Measurements from ENCODE around the gene CECR2. TPM values are rescaled to one million over a fixed set of nuclear protein-coding genes. Genes with fewer than 3 reads are reported as not detected.

CECR2 gene
- total and polyA plus RNA-seq, 2 of the 8 experiments (the other 6 are each of a cell fraction or from before 2014, with no cell fraction given), result 18.3 to 123 TPM

- TF ChIP-seq TEAD4 (IDR thresholded peaks at IDR 0.05; ENCODE audit: low read depth, low read length), result no peak
These were observed 222.9 kb downstream of the CECR2 start (continued) for GRCh38 chr22:17592201-17592600.
